ENCODE measurements around the gene BCKDK.

BCKDK gene

GRCh38 chr16:31080756-31081419 is 27.3 kb upstream of the BCKDK start:
- DNase-seq, result no peak

GRCh38 chr16:31081428-31082351 is 26.5 kb upstream of the BCKDK start:
- no peak for DNase-seq

DNA sequence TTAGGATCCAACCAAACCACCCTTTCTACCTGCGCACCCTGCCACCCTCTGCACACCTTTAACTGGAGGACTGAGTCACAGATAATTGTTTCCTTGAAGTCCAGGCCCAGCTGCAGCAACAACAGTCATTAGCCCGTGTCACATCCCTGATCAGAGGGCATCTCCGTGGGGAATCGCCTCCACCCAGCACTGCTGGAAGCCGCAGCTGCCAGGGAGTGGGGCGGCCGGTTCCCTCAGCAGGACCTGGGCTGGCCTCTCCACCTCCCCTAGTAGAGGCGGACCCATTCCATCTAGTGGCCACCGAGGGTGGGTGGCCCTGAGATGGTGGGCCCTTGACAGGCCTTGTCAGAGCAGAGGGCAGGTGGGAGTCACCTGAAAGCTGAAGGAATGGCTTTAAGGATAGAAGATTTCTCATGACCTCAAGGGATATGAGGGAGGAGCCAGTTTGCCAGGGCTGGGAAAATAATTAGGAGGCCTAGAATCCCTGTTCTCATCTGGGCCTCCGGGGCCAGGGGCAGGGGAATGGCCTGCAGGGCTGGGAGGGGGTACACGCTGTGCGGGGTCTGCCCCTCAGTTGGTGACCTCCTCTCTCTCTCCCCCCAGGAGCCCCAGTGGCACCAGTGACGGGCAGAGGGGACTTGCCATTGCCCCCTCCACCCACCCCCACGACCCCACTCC is 25.7 kb upstream of the BCKDK start:
- DNase-seq, result no peak

- no peak for DNase-seq
These were observed 25.1 kb upstream of the BCKDK start for GRCh38 chr16:31083081-31083480.

GRCh38 chr16:31083556-31083955 is 24.6 kb upstream of the BCKDK start:
- DNase-seq, result no peak

GRCh38 chr16:31083981-31084380 is 24.2 kb upstream of the BCKDK start:
- DNase-seq, result no peak

- DNase-seq, result no peak
These were observed 23.4 kb upstream of the BCKDK start for GRCh38 chr16:31084584-31085302.

GRCh38 chr16:31085411-31085810 is 22.8 kb upstream of the BCKDK start:
- no peak for DNase-seq

DNA sequence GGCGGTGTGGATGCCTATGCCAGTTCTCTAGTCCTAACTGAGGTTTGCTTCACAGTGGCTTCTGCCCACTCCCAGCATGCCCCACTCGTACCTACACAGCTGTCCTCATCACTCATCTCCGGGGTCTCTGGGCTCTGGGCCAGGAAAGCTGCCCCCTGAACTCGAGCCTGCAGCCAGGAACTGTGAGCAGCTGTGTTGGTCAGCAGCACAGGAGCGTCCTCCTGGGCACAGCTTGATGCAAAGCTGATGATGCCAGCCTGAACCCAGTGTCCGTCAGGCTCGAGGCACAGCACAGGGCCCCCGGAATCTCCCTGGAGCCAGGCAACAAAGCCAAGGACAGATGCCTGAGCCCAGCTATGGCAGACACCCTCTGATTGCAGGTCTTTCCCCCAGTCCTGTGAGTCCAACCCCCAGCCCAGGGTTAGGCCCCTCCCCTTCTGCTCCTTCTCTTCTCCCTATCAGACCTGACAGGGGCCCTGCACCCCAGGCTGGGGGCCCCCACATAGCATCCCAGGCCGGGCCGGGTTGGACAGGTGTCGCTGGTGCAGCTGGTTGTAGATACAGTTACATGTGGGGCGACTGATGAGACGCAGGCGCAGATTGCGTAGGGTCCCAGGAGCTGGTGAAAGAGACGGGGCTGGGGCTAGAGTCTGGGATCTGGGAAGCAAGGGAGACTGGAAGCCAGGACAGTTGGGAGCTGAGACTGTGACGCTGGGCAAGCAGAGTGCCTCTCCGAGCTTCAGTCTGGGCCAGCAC is 22.1 kb upstream of the BCKDK start:
- no peak for DNase-seq

DNA sequence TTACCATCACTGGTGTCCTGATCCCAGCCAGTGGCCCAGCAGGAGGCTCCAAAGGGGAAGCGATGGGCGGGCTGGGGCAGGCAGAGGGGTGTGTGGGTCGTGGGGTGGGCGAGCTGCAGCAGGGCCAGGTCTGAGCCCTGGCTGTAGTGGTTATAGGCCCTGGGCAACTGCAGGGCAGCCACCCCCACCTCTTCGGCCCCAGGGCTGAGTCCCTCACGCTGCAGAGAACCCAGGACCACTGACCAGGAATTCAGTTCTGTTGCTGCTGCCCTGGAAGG is 21.6 kb upstream of the BCKDK start:
- DNase-seq, result no peak

DNA sequence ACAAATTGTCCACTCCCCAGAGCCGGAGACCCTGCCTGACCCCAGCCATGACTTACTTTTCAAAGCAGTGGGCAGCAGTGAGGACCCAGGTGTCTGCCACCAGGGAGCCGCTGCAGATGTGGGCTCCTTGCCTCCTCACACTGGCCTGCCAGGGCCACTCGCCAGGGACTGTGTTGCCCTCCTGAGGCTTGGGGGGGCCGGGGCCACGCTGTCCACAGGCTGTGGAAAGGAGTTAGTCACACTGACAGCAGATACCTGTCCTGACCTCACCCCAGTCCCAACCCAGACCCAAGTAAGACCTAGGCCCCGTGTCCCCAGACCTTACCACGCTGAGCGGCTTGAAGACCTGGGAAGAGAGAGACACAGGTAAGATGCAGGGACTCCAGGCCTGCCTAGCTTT is 20.7 kb upstream of the BCKDK start:
- DNase-seq, result no peak

GRCh38 chr16:31087971-31088370 is 20.2 kb upstream of the BCKDK start:
- no peak for DNase-seq

GRCh38 chr16:31088459-31089183 is 19.6 kb upstream of the BCKDK start, which contains the start of gene PRSS53:
TSS of gene PRSS53 (minus strand) at chr16:31088943. CDS start at chr16:31088809, 134 bp downstream.
- no peak for DNase-seq

DNA sequence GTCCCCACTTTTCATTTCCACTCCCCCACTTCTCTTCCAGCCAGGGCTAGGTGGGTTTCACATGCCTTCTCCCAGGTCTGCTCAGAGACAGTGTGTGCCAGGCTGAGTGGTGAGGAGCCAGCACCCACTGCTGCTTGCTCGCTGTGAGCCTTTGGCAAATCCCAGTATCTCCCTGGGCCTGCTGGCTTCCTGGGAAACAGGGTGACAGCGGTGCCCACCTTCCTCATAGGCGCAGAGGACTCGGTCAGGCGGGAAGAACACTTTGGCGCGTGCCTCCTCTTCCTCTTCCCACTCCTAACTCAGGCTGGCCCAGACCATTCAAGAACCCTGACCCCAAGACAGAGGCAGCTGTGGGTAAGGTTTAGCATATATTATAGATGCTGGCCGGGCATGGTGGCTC is 19.0 kb upstream of the BCKDK start:
- DNase-seq, result no peak

- DNase-seq, result no peak
These were observed 17.6 kb upstream of the BCKDK start for GRCh38 chr16:31090540-31090939.

GRCh38 chr16:31092330-31092729 is 15.9 kb upstream of the BCKDK start:
- DNase-seq, result no peak

- no peak for DNase-seq
These were observed 15.0 kb upstream of the BCKDK start for GRCh38 chr16:31093132-31093703.

DNA sequence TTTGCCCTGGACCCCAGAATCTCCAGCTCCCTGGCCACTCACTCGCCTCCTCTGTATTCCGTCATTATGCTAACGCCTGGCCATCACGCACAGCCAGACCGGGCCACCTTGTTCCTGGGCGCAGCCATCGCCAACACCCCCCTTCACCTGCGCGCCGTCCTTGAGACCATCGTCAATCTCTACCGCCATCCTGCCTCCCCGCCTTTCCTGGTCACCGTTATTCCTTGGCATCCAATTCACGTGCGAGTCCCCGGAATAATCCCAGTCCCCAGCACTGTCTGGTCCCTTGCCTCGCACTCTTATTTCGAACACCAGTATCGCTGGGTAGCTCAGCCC is 14.1 kb upstream of the BCKDK start:
- no peak for DNase-seq

DNA sequence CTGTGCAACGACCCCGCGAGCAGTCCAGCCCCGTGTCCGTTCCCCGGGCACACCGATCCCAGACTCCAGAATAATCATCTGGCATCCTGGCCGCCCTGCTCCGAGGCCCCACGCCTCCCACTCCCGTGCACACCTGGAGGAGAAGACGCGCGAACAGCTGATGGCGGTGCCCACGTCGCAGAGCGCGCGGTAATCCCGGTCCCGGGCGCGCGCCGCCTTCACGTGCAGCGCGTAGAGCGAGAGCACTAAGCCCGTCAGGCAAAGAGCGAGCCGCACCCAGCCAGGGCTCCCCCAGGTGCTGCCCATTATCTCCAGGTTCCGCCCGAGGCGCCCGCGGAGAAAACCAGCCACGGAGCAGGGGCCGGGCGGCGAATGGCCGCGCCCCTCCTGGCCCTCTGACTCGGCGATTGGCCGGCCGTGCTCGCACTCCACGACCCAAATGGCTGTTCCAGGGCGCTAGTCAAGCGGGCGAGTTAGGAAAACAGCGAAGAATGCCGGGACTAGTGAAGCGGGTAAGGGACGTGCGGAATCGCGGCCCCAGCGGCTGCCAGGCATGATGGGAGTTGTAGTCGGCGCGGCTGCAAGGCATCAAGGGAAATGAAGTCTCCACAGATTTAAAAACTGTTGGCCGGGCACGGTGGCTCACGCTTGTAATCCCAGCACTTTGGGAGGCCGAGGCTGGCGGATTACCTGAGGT is 13.6 kb upstream of the BCKDK start, which contains the start of gene VKORC1:
Gene VKORC1 (minus strand): TSS at position 374 of the 697 bp plus-strand sequence. CDS start 68 bp downstream, at position 306.
- DNase-seq, result peak; percentile 93

- DNase-seq, result no peak
These were observed 8.1 kb upstream of the BCKDK start for GRCh38 chr16:31099860-31100638.
